GM18519 (cell line): ENCODE measurements around the gene MTMR10.

Source experiments
- ATAC-seq: cut with Tn5 transposase; IDR thresholded peaks from one replicate; pipeline ENCODE4 v1.9.1; 2021; ENCODE audit warnings: mild to moderate bottlenecking, moderate library complexity; ENCODE audit not compliant: unreplicated experiment, low FRiP score

MTMR10 gene

GRCh38 chr15:31016446-31016915 is 25.1 kb upstream of the MTMR10 start:
- no peak for ATAC-seq

GRCh38 chr15:31014608-31014925 is 23.1 kb upstream of the MTMR10 start:
- no peak for ATAC-seq

- ATAC-seq: peak; percentile 87
Observed at GRCh38 chr15:31013863-31014607, 22.6 kb upstream of the MTMR10 start.

- ATAC-seq: no peak
Observed at GRCh38 chr15:31012455-31012854, 21.0 kb upstream of the MTMR10 start.

GRCh38 chr15:31010036-31010435 is 18.6 kb upstream of the MTMR10 start:
- ATAC-seq: no peak

GRCh38 chr15:31005660-31006059 is 14.2 kb upstream of the MTMR10 start:
- no peak for ATAC-seq

GRCh38 chr15:31004220-31004733 is 12.8 kb upstream of the MTMR10 start:
- ATAC-seq: peak; percentile 65

GRCh38 chr15:31001702-31002101 is 10.3 kb upstream of the MTMR10 start:
- no peak for ATAC-seq

GRCh38 chr15:30999729-31000128 is 8.3 kb upstream of the MTMR10 start:
- no peak for ATAC-seq

GRCh38 chr15:30997270-30997669 is 5.8 kb upstream of the MTMR10 start:
- no peak for ATAC-seq

- no peak for ATAC-seq
Observed at GRCh38 chr15:30992249-30992864, 929 bp upstream of the MTMR10 start.

GRCh38 chr15:30990446-30991254 is 778 bp downstream of the MTMR10 start:
- ATAC-seq: no peak

GRCh38 chr15:30990036-30990435 is 1.4 kb downstream of the MTMR10 start:
- ATAC-seq: no peak

GRCh38 chr15:30985081-30985531 is 6.3 kb downstream of the MTMR10 start:
- ATAC-seq: no peak

GRCh38 chr15:30984542-30984941 is 6.9 kb downstream of the MTMR10 start:
- ATAC-seq: no peak

- no peak for ATAC-seq
Observed at GRCh38 chr15:30984118-30984517, 7.3 kb downstream of the MTMR10 start.

- no peak for ATAC-seq
Observed at GRCh38 chr15:30979457-30979856, 12.0 kb downstream of the MTMR10 start.

- no peak for ATAC-seq
Observed at GRCh38 chr15:30978328-30978727, 13.1 kb downstream of the MTMR10 start.

- ATAC-seq: no peak
Observed at GRCh38 chr15:30974112-30974511, 17.3 kb downstream of the MTMR10 start.

- no peak for ATAC-seq
Observed at GRCh38 chr15:30973379-30973778, 18.0 kb downstream of the MTMR10 start.

- no peak for ATAC-seq
Observed at GRCh38 chr15:30969724-30970123, 21.7 kb downstream of the MTMR10 start.
